Coronary artery (tissue), 2 donors: ENCODE results near the gene CDC42.

ENCODE experiments used
- DNase-seq: peaks from one replicate; pipeline ENCODE4 v3.0.0-alpha.2; 2017; ENCODE audit warnings: low spot score
- H3K27ac ChIP-seq, 2 donors: fragments of 200-600 bp; sonication (generic); one replicate each; pipeline ENCODE4 v1.5.1; 2016 to 2019
- H3K4me3 ChIP-seq: fragments of 200-600 bp; sonication (generic); 2 replicates; pipeline ENCODE4 v1.5.1; 2016; ENCODE audit warnings: mild to moderate bottlenecking, moderate library complexity
- TF ChIP-seq, protein P1 (sequence below): fragments of 200-600 bp; sonication (generic); IDR thresholded peaks from one replicate; pipeline ENCODE4 v1.5.1; 2019; ENCODE audit warnings: antibody characterized with exemption

CDC42 gene

GRCh38 chr1:22064751-22065402 lies 12.4 kb downstream of the CDC42 start:
- Histone ChIP-seq H3K4me3 (peak overlapping the region; percentile 6), H3K27ac (no peak overlapping the region)
- DNase-seq, result no peak
- TF ChIP-seq, protein P1, sequence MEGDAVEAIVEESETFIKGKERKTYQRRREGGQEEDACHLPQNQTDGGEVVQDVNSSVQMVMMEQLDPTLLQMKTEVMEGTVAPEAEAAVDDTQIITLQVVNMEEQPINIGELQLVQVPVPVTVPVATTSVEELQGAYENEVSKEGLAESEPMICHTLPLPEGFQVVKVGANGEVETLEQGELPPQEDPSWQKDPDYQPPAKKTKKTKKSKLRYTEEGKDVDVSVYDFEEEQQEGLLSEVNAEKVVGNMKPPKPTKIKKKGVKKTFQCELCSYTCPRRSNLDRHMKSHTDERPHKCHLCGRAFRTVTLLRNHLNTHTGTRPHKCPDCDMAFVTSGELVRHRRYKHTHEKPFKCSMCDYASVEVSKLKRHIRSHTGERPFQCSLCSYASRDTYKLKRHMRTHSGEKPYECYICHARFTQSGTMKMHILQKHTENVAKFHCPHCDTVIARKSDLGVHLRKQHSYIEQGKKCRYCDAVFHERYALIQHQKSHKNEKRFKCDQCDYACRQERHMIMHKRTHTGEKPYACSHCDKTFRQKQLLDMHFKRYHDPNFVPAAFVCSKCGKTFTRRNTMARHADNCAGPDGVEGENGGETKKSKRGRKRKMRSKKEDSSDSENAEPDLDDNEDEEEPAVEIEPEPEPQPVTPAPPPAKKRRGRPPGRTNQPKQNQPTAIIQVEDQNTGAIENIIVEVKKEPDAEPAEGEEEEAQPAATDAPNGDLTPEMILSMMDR, result no peak

GRCh38 chr1:22071511-22071910 lies 19.0 kb downstream of the CDC42 start:
- TF ChIP-seq, protein P1, result no peak
- H3K27ac ChIP-seq, result no peak overlapping the region
- no peak overlapping the region for H3K4me3 ChIP-seq
- no peak for DNase-seq

DNA sequence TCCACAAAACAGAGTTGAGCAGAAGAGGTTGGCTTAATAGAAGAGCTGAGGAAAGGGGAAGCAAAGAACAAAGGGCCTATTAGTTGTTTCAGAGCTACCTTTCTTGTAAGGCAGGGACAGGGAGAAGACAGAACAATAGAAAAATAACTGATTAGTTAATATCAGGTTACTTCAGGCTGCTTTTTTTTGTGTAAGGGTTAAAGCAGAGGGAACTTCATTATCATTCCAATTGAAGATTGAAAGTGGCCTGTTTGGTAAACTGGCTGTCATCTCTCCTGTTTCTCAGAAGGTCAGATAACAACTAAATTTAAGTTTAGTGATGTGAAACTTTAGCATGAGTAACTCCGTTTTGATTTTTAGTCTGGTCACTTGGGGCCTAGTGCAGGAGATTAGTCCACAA lies 22.3 kb downstream of the CDC42 start:
- Histone ChIP-seq H3K4me3 (no peak overlapping the region), H3K27ac (no peak overlapping the region)
- TF ChIP-seq, protein P1, result no peak
- DNase-seq, result no peak

GRCh38 chr1:22075718-22076117 lies 23.2 kb downstream of the CDC42 start:
- no peak overlapping the region for H3K27ac ChIP-seq
- no peak for DNase-seq
- TF ChIP-seq, protein P1, result no peak
- no peak overlapping the region for H3K4me3 ChIP-seq

DNA sequence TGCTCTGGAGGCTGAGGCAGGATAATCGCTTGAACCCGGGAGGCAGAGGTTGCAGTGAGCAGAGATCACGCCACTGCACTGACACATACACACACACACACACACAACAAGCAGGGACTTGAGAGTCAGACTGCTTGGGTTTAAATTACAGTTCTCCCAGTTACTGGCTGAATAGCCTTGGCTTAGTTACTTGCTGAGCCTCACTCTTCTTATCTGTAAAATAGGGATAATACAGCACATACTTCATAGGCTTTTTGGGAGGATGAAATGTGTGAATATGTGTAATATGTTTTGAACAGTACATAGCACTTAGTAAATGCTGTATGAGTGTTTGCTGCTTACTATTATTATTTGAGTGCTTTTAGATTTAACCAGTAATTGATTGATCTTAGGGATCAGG lies 23.8 kb downstream of the CDC42 start:
- Histone ChIP-seq H3K27ac (no peak overlapping the region), H3K4me3 (peak overlapping the region; percentile 42)
- DNase-seq, result no peak
- TF ChIP-seq, protein P1, result no peak

GRCh38 chr1:22077728-22078127 lies 25.2 kb downstream of the CDC42 start:
- DNase-seq, result no peak
- no peak overlapping the region for H3K27ac ChIP-seq
- peak overlapping the region; percentile 29 for H3K4me3 ChIP-seq
- TF ChIP-seq, protein P1, result no peak

GRCh38 chr1:22078133-22078532 lies 25.6 kb downstream of the CDC42 start:
- TF ChIP-seq, protein P1, result no peak
- Histone ChIP-seq H3K4me3 (peak overlapping the region; percentile 29), H3K27ac (no peak overlapping the region)
- no peak for DNase-seq
